Measurements from ENCODE around the gene PTTG1IP.

- no peak for TF ChIP-seq CTCF (IDR thresholded peaks at IDR 0.05)
- no peak for TF ChIP-seq EP300 (IDR thresholded peaks at IDR 0.05)
- TF ChIP-seq POLR2A (IDR thresholded peaks at IDR 0.05), result no peak
- TF ChIP-seq POLR2AphosphoS5 (IDR thresholded peaks at IDR 0.05), result no peak
Observed at GRCh38 chr21:44819283-44820243, 53.9 kb downstream of the PTTG1IP start.

Data from stomach (tissue), 4 donors.